ENCODE data around the gene AS3MT. TPM values are rescaled to one million over a fixed set of nuclear protein-coding genes. Genes with fewer than 3 reads are reported as not detected.

The AS3MT gene
- total and polyA plus RNA-seq, 2 of the 8 experiments (the other 6 are each of a cell fraction or from before 2014, with no cell fraction given), result 5.8 to 10.3 TPM

GRCh38 chr10:102935505-102935904 is 66.2 kb downstream of the AS3MT start:
- H2AK5ac ChIP-seq (ENCODE audit: low read depth, low read length), result no peak overlapping the region
- H3K56ac ChIP-seq (replicated peaks; ENCODE audit: insufficient read length, low read depth, low read length), result no peak overlapping the region
- no peak overlapping the region for H2BK20ac ChIP-seq (ENCODE audit: low read length)
- no peaks in the 10 kb centered on the region for H4K20me1 ChIP-seq (replicated peaks in 1 of 2; ENCODE audit: control insufficient read depth in 1 of 2, insufficient read depth in 2 of 2, low read length in 2 of 2)
- no peaks in the 10 kb centered on the region for H3K36me3 ChIP-seq (ENCODE audit: control insufficient read depth in 2 of 4, insufficient read depth in 4 of 4, low read length in 3 of 4)
- H2AFZ ChIP-seq (ENCODE audit: low read length), result no peak overlapping the region
- H2BK15ac ChIP-seq (ENCODE audit: low read length), result no peak overlapping the region
- H3K23me2 ChIP-seq (ENCODE audit: low read depth, low read length), result no peaks in the 10 kb centered on the region
- no peak overlapping the region for H2BK5ac ChIP-seq (ENCODE audit: low read depth, low read length)
- no peak overlapping the region for H3K18ac ChIP-seq (ENCODE audit: extremely low read depth, low read length)
- H4K5ac ChIP-seq (ENCODE audit: insufficient read length, low read depth, low read length), result no peak overlapping the region
- peaks cover 2% of the 10 kb centered on the region; the same call in 1 of the 2 replicates for H3K79me1 ChIP-seq (ENCODE audit: low read depth, low read length)
- no peak overlapping the region for H3K27ac ChIP-seq (ENCODE audit: low read depth, low read length)
- no peak overlapping the region for H3K23ac ChIP-seq (ENCODE audit: insufficient read length)
- TF ChIP-seq JUN (IDR thresholded peaks at IDR 0.05; ENCODE audit: low read depth, low read length), result no peak
- no peak for TF ChIP-seq FOSL1 (IDR thresholded peaks at IDR 0.05; ENCODE audit: insufficient read depth, low read depth, low read length)
- no peak for TF ChIP-seq MAX (IDR thresholded peaks at IDR 0.05)
- TF ChIP-seq KDM5A (IDR thresholded peaks at IDR 0.05; ENCODE audit: low read length), result no peak
- no peak for TF ChIP-seq CBX8 (IDR thresholded peaks at IDR 0.05; ENCODE audit: borderline replicate concordance, low read depth, low read length)
- TF ChIP-seq SRF (IDR thresholded peaks at IDR 0.05; ENCODE audit: low read depth, low read length), result no peak
- TF ChIP-seq SAP30 (IDR thresholded peaks at IDR 0.05; ENCODE audit: insufficient read depth, insufficient replicate concordance, low read length), result no peak
- no peak for TF ChIP-seq RNF2 (IDR thresholded peaks at IDR 0.05; ENCODE audit: borderline replicate concordance, low read depth, low read length, missing control alignments, poor library complexity, severe bottlenecking)
- TF ChIP-seq ZNF274 (IDR thresholded peaks at IDR 0.05; ENCODE audit: borderline replicate concordance, extremely low read depth, low read length), result no peak
- no peak for TF ChIP-seq CHD1 (IDR thresholded peaks at IDR 0.05; ENCODE audit: low read depth, low read length)
- TF ChIP-seq SP1 (IDR thresholded peaks at IDR 0.05; ENCODE audit: low read depth, low read length), result no peak
- TF ChIP-seq KDM4A (IDR thresholded peaks at IDR 0.05; ENCODE audit: low read depth, low read length, severe bottlenecking), result no peak
- no peak for TF ChIP-seq CBX5 (IDR thresholded peaks at IDR 0.05; ENCODE audit: low read depth, low read length)
- TF ChIP-seq CHD2 (IDR thresholded peaks at IDR 0.05; ENCODE audit: low read length), result no peak
- peaks cover 0 to 5% of the 10 kb centered on the region in 2 experiments; a peak in 2 of 4 replicates for H3K79me2 ChIP-seq (ENCODE audit: control insufficient read depth in 1 of 2, insufficient read depth in 2 of 2, low read length in 2 of 2)
- no peak overlapping the region for H3K4me2 ChIP-seq (ENCODE audit: insufficient read depth in 1 of 2, low read depth in 2 of 2, low read length in 2 of 2)
- no peak overlapping the region for H3K4ac ChIP-seq (replicated peaks; ENCODE audit: insufficient read length, low read depth, low read length)
- H2BK12ac ChIP-seq (ENCODE audit: low read depth, low read length), result no peak overlapping the region
- H2BK120ac ChIP-seq (replicated peaks; ENCODE audit: low read depth, low read length), result no peak overlapping the region
- no peaks in the 10 kb centered on the region for H3K9me3 ChIP-seq (ENCODE audit: insufficient read depth in 2 of 2, low read depth in 1 of 2, low read length in 1 of 2)
- POLR2A ChIA-PET (ENCODE audit: partially characterized antibody), result interaction anchor here (0.6 kb wide), 1 partner anchor 223 kb away, joined by 3 read pairs; no protein-coding TSS in a partner anchor
- no peaks in the 10 kb centered on the region for H3K4me1 ChIP-seq (replicated peaks in 1 of 4; ENCODE audit: control insufficient read depth in 3 of 4, insufficient read depth in 4 of 4, low read length in 3 of 4)
- 100% methylated on average over 4 of the region's 4 CpGs; no CpG with 5 or more reads in 1 of the 2 experiments for WGBS, 2 experiments (ENCODE audit: extremely low coverage in 1 of 2, insufficient coverage in 1 of 2, insufficient read length in 1 of 2, insufficient replicate concordance in 2 of 2, low coverage in 1 of 2, low lambda C conversion rate in 2 of 2, missing lambda C conversion rate in 1 of 2)
- no peak overlapping the region for H3K9ac ChIP-seq (replicated peaks in 1 of 4; ENCODE audit: extremely low read depth in 1 of 4, low read depth in 3 of 4, low read length in 3 of 4)
- no peak overlapping the region for H4K91ac ChIP-seq (replicated peaks; ENCODE audit: insufficient read length, low read length)
- no peak overlapping the region for H4K8ac ChIP-seq (ENCODE audit: extremely low read depth, insufficient read depth, low read length)
- H3K4me3 ChIP-seq (ENCODE audit: extremely low read depth in 1 of 4, insufficient read depth in 2 of 4, low read depth in 3 of 4, low read length in 4 of 4), result no peak overlapping the region
- H3K14ac ChIP-seq (ENCODE audit: insufficient read length), result no peak overlapping the region
- FAIRE-seq, result no peak
- DNase-seq (ENCODE audit: low read depth in 1 of 2, low spot score in 2 of 2), result no peak
- no peaks in the 10 kb centered on the region for H3K27me3 ChIP-seq (replicated peaks in 1 of 4; ENCODE audit: control insufficient read depth in 3 of 4, extremely low read depth in 1 of 4, insufficient read depth in 3 of 4, low read length in 3 of 4)
- CTCF ChIA-PET (ENCODE audit: partially characterized antibody), result interaction anchor here (0.6 to 0.7 kb wide), 2 partner anchors 14 to 87 kb away, joined by 3 read pairs; no protein-coding TSS in a partner anchor

Measured in H1 (cell line).